ENCODE measurements around the gene TRAM2. TPM values are rescaled to one million over a fixed set of nuclear protein-coding genes. Genes with fewer than 3 reads are reported as not detected.

TRAM2 gene
- total RNA-seq, 2 donors from 2014 or later, result 19.1 to 21.2 TPM

- Histone ChIP-seq H3K36me3 (no peaks in the 10 kb centered on the region), H3K9me3 (no peaks in the 10 kb centered on the region), H3K9ac (ENCODE audit: low read depth in 2 of 2, low read length in 2 of 2) (no peak overlapping the region), H3K27me3 (no peaks in the 10 kb centered on the region), H3K4me3 (no peak overlapping the region), H3K4me1 (peaks cover 4% of the 10 kb centered on the region), H3K27ac (no peak overlapping the region)
- no peak for DNase-seq
- intact Hi-C loops (cut with DNase I), result loop anchor here (5.0 to 10.0 kb wide), 2 partner anchors 86 to 157 kb away; partner anchors contain the start of gene EFHC1
- TF ChIP-seq, protein P1, sequence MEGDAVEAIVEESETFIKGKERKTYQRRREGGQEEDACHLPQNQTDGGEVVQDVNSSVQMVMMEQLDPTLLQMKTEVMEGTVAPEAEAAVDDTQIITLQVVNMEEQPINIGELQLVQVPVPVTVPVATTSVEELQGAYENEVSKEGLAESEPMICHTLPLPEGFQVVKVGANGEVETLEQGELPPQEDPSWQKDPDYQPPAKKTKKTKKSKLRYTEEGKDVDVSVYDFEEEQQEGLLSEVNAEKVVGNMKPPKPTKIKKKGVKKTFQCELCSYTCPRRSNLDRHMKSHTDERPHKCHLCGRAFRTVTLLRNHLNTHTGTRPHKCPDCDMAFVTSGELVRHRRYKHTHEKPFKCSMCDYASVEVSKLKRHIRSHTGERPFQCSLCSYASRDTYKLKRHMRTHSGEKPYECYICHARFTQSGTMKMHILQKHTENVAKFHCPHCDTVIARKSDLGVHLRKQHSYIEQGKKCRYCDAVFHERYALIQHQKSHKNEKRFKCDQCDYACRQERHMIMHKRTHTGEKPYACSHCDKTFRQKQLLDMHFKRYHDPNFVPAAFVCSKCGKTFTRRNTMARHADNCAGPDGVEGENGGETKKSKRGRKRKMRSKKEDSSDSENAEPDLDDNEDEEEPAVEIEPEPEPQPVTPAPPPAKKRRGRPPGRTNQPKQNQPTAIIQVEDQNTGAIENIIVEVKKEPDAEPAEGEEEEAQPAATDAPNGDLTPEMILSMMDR (IDR thresholded peaks at IDR 0.05), result no peak
These were observed 68.6 kb downstream of the TRAM2 start for GRCh38 chr6:52508261-52508739.

- Histone ChIP-seq H3K4me1 (peaks cover 4% of the 10 kb centered on the region), H3K4me3 (no peak overlapping the region), H3K9ac (ENCODE audit: low read depth in 2 of 2, low read length in 2 of 2) (no peak overlapping the region), H3K27me3 (no peaks in the 10 kb centered on the region), H3K27ac (no peak overlapping the region), H3K36me3 (no peaks in the 10 kb centered on the region), H3K9me3 (no peaks in the 10 kb centered on the region)
- TF ChIP-seq, protein P1 (IDR thresholded peaks at IDR 0.05), result no peak
- intact Hi-C loops (cut with DNase I), result loop anchor here (5.0 to 10.0 kb wide), 2 partner anchors 85 to 157 kb away; partner anchors contain the start of gene EFHC1
- DNase-seq, result no peak
These were observed 69.2 kb downstream of the TRAM2 start for GRCh38 chr6:52507557-52508260.

DNA sequence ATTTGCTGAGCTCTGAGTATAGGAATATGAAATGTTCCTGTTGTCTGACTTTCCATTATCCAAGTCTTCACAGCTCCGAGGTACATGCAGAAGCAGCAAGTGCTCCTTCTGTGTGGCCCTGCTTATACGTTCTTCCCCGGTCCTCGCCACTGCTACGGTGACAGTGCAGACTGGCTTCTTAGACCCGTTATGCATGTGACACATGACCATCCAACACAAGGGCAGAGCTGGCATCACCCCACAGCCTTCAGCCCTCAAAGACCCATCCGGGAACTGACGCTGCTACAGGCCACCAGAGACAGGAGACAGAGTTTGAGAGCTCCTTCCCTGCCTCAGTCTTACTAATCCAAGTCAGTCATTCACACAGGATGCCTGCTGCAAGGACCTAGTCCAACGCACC, 70.4 kb downstream of the TRAM2 start:
- H3K4me1 ChIP-seq, result peaks cover 4% of the 10 kb centered on the region
- TF ChIP-seq, protein P1 (IDR thresholded peaks at IDR 0.05), result no peak
- no peaks in the 10 kb centered on the region for H3K9me3 ChIP-seq
- intact Hi-C loops (cut with DNase I), result loop anchor here (5.0 to 10.0 kb wide), 2 partner anchors 84 to 158 kb away; partner anchors contain the start of gene EFHC1
- no peak for DNase-seq
- no peak overlapping the region for H3K9ac ChIP-seq (ENCODE audit: low read depth in 2 of 2, low read length in 2 of 2)
- no peak overlapping the region for H3K4me3 ChIP-seq
- peaks cover 5% of the 10 kb centered on the region for H3K36me3 ChIP-seq
- no peak overlapping the region for H3K27ac ChIP-seq
- no peaks in the 10 kb centered on the region for H3K27me3 ChIP-seq

GRCh38 chr6:52505726-52506409, 71.0 kb downstream of the TRAM2 start:
- no peak overlapping the region for H3K27ac ChIP-seq
- no peak overlapping the region for H3K9ac ChIP-seq (ENCODE audit: low read depth in 2 of 2, low read length in 2 of 2)
- TF ChIP-seq, protein P1 (IDR thresholded peaks at IDR 0.05), result no peak
- intact Hi-C loops (cut with DNase I), result loop anchor here (5.0 to 10.0 kb wide), 2 partner anchors 84 to 159 kb away; partner anchors contain the start of gene EFHC1
- no peaks in the 10 kb centered on the region for H3K27me3 ChIP-seq
- DNase-seq, result no peak
- no peak overlapping the region for H3K4me3 ChIP-seq
- no peaks in the 10 kb centered on the region for H3K9me3 ChIP-seq
- peaks cover 5% of the 10 kb centered on the region for H3K36me3 ChIP-seq
- H3K4me1 ChIP-seq, result peaks cover 4% of the 10 kb centered on the region

GRCh38 chr6:52504782-52505136, 72.1 kb downstream of the TRAM2 start:
- DNase-seq, result no peak
- intact Hi-C loops (cut with DNase I), result loop anchor here (5.0 to 10.0 kb wide), 2 partner anchors 82 to 160 kb away; partner anchors contain the start of gene EFHC1
- H3K27ac ChIP-seq, result peak overlapping the region; percentile 54
- H3K4me1 ChIP-seq, result peaks cover 4% of the 10 kb centered on the region
- TF ChIP-seq, protein P1 (IDR thresholded peaks at IDR 0.05), result no peak
- H3K4me3 ChIP-seq, result no peak overlapping the region
- peaks cover 5% of the 10 kb centered on the region for H3K36me3 ChIP-seq
- no peaks in the 10 kb centered on the region for H3K27me3 ChIP-seq
- H3K9ac ChIP-seq (ENCODE audit: low read depth in 2 of 2, low read length in 2 of 2), result peak overlapping the region in 1 of 2 donors; percentile 53
- no peaks in the 10 kb centered on the region for H3K9me3 ChIP-seq

All from colonic mucosa (tissue), 4 donors.